Pancreas (tissue), 10 donors: ENCODE data around the gene BAZ1B. TPM values are rescaled to one million over a fixed set of nuclear protein-coding genes. Genes with fewer than 3 reads are reported as not detected.

Experiments used
- ATAC-seq, 4 donors: fragments of 200-7000 bp; cut with Tn5 transposase; one replicate each; pipeline versions ENCODE4 v1.8.0 to v1.9.1; 2020; ENCODE audit warnings: mild to moderate bottlenecking in 4 of 4, moderate library complexity in 4 of 4
- DNase-seq, 6 donors: peaks; one replicate each; pipeline ENCODE4 v3.0.0-alpha.2; 2020
- FAIRE-seq: peaks from 2 replicates; lab custom pipeline; 2012; peaks lifted over from hg19 to GRCh38; lab: Jason Lieb, UNC
- H3K27ac ChIP-seq, 4 donors: fragments of 200-600 bp; sonication (generic); 1 replicate in 3 of 4; 2 replicates in 1 of 4; pipeline versions ENCODE4 v1.5.0 to v1.8.0; 2020
- H3K27me3 ChIP-seq, 4 donors: fragments of 200-600 bp; one replicate each; pipeline ENCODE4 v1.8.0; 2021
- H3K36me3 ChIP-seq, 3 donors: fragments of 200-600 bp; sonication (generic) in 1 of 3; one replicate each; pipeline versions ENCODE4 v1.5.0 to v1.8.0; 2020 to 2021
- H3K4me1 ChIP-seq, 3 donors: fragments of 200-600 bp; one replicate each; pipeline ENCODE4 v1.8.0; 2021
- H3K4me3 ChIP-seq, 4 donors: fragments of 200-600 bp; sonication (generic) in 2 of 4; one replicate each; pipeline versions ENCODE4 v1.5.0 to v1.8.0; 2020 to 2021
- H3K9me3 ChIP-seq, 4 donors: fragments of 200-600 bp; one replicate each; pipeline ENCODE4 v1.8.0; 2021
- WGBS, 2 donors: extraction: QIAGEN DNeasy Blood & Tissue Kit; methylation state at CpG; one replicate each; pipeline ENCODE4 v1.1.7; 2013; 5-methylcytosine and 5-hydroxymethylcytosine counted together
- intact Hi-C, 3 donors: fragments of 100-400 bp; cut with DNase I; formaldehyde crosslinking; loops; one replicate each; pipeline versions ENCODE4 v1.11.1 to v1.14.2; 2022
- polyA plus RNA-seq, 2 donors: library from polyadenylated mRNA; stranded (reverse); fragments of 200-250 nt; gene quantifications; one replicate each; pipeline ENCODE4 v1.2.3, GENCODE V29; 2013
- total RNA-seq, 6 donors: library from RNA; stranded (reverse); fragmentation: NEBNext Ultra II Directional in 4 of 6; extraction: Animal tissue kit (Norgen Biotek cat#: 25700) in 4 of 6; gene quantifications; one replicate each; pipeline versions ENCODE4 v1.2.1 to v1.2.4, GENCODE V29; 2021 to 2023
- TF ChIP-seq, protein P1 (sequence below), 4 donors: fragments of 200-600 bp; sonication (generic) in 3 of 4; IDR thresholded peaks; one replicate each; pipeline versions ENCODE4 v1.5.0 to v1.8.0; 2021; ENCODE audit warnings: antibody characterized with exemption in 4 of 4
- donor health status: healthy with polysubstance abuse.
- donor health status: DM: no; HTN: no; CAD: no; lungs with moderate emphysema.
- donor health status: DM: no; HTN: no; CAD: no.
- donor health status: control.
- donor health status: control.
- donor health status: Bipolar disorder and iron deficiency.
- donor health status: DM: yes; HTN: yes; CAD: no.
- donor health status: DM: no; HTN: no; CAD: no.
- donor health status: DM: no; HTN: no; CAD: no.
- donor health status: DM: yes; HTN: yes; CAD: no.

BAZ1B gene
- total and polyA plus RNA-seq, 8 donors, result 11.6 to 29.0 (median 17.5) TPM

DNA sequence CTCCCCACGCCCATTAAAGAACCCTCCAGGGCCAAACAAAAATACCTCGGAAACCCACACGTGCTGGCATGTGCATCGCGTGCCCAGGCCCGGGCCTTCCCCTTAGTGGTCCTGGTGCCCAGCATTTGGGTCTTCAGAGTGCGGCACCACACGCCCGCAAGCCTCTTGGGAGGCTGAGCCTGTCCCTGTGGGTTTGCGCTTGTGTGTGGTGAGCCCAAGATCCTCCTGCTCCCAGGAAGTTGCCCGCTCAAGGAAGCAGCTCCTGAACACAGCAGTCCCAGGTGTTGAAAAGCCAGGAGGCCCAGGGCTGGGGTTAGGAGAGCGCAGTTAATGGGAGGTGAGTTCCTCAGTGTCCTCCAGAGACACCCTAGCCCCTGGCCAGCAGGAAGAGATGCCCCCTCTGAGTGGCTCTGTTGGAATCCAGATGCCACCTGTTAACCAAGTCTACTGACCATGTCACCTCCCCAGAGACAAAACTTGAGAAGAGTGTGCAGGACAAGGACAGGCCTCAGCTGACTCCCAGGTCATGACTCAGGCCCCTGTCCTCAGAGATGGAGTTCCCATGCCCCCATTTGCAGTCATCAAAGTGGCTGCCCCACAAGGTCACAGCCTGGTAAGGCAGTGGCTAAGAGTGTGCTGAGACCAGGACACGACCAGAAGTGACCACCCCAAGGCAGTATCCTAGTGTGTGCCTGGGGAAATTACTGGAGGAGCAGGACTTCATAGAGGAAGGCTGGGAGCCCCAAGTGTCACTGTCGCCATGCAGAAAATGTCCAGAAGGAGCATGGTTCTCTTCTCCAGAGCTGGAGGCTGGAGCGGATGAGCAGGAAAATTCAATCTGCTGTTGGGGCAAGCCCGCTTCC lies 83.3 kb downstream of the BAZ1B start:
- 81 to 83% methylated on average over 16 of the region's 16 CpGs for WGBS, 2 donors
- DNase-seq, result no peak
- intact Hi-C loops, result no loop called here
- Histone ChIP-seq H3K9me3 (no peaks in the 10 kb centered on the region), H3K36me3 (peaks cover 8 to 37% (median 22%) of the 10 kb centered on the region in 3 donors), H3K4me1 (no peaks in the 10 kb centered on the region), H3K27me3 (no peaks in the 10 kb centered on the region), H3K27ac (no peak overlapping the region), H3K4me3 (no peak overlapping the region)
- no peak for FAIRE-seq
- ATAC-seq, result no peak
- TF ChIP-seq, protein P1, sequence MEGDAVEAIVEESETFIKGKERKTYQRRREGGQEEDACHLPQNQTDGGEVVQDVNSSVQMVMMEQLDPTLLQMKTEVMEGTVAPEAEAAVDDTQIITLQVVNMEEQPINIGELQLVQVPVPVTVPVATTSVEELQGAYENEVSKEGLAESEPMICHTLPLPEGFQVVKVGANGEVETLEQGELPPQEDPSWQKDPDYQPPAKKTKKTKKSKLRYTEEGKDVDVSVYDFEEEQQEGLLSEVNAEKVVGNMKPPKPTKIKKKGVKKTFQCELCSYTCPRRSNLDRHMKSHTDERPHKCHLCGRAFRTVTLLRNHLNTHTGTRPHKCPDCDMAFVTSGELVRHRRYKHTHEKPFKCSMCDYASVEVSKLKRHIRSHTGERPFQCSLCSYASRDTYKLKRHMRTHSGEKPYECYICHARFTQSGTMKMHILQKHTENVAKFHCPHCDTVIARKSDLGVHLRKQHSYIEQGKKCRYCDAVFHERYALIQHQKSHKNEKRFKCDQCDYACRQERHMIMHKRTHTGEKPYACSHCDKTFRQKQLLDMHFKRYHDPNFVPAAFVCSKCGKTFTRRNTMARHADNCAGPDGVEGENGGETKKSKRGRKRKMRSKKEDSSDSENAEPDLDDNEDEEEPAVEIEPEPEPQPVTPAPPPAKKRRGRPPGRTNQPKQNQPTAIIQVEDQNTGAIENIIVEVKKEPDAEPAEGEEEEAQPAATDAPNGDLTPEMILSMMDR (IDR thresholded peaks at IDR 0.05), result no peak

DNA sequence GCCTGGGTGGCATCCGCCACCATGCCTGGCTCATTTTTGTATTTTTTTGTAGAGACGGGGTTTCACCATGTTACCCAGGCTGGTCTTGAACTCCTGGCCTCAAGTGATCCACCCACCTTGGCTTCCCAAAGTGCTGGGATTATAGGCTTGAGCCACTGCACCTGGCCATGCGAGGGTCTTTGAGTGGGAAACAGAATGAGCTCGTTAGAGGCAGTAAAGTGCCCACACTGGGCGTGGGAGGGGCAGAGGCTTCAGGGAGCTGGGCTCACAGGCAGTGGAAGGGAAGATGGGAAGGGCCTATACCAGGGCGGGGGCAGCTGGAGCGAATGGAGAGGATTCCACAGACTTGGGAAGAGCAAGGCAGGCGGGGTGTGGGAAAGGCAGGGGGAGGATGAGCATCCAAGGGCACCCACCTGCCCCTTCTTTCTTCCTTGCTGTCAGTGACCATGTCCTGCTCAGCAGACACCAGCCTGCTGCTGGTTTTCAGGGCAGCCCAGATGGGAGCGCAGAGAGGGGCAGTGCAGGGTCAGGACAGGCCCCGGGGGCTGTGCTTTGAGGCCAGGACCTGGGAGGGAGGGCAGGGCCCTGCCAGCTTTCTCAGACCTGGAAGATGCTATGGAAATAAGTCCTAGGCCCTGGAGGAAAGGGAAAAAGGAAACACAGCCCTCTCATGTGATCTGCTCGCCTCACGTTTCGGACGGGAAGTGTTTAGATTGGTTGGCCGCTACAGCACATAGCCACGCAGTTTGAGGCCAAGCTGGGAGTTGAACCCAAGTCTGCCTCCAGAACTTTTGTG lies 84.3 kb downstream of the BAZ1B start:
- H3K27ac ChIP-seq, result no peak overlapping the region
- intact Hi-C loops, result no loop called here
- FAIRE-seq, result no peak
- no peak for ATAC-seq
- WGBS, 2 donors, result 63 to 70% methylated on average over 16 of the region's 16 CpGs
- H3K9me3 ChIP-seq, result no peaks in the 10 kb centered on the region
- H3K36me3 ChIP-seq, result peaks cover 8 to 28% (median 13%) of the 10 kb centered on the region in 3 donors
- DNase-seq, result no peak
- TF ChIP-seq, protein P1 (IDR thresholded peaks at IDR 0.05), result no peak
- no peak overlapping the region for H3K4me3 ChIP-seq
- no peaks in the 10 kb centered on the region for H3K27me3 ChIP-seq
- no peaks in the 10 kb centered on the region for H3K4me1 ChIP-seq

DNA sequence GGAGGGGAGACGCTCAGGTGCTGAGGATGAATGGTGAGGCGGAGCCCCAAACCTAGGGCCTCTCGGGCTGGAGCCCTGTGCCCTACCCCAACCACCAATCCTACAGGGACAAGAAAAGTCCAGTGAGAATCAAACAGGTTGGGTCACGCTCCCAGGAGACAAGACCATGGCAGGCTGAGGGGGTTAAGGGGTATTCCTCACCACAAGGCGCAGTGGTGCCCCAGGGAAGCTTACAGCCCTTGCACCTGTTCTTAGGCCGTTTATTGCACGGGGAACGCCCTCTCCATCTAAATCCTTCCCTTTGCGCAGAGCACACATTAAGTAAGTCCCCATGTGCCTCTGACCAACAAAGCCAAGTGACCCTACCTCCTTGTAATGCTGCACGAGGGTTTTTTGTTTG lies 85.0 kb downstream of the BAZ1B start:
- WGBS, 2 donors, result 73 to 81% methylated on average over 10 of the region's 10 CpGs
- Histone ChIP-seq H3K27me3 (no peaks in the 10 kb centered on the region), H3K36me3 (peaks cover under 1 to 21% (median 5%) of the 10 kb centered on the region in 3 donors), H3K4me1 (no peaks in the 10 kb centered on the region), H3K9me3 (no peaks in the 10 kb centered on the region), H3K27ac (no peak overlapping the region), H3K4me3 (no peak overlapping the region)
- TF ChIP-seq, protein P1 (IDR thresholded peaks at IDR 0.05), result no peak
- intact Hi-C loops, result no loop called here
- no peak for FAIRE-seq
- no peak for ATAC-seq
- DNase-seq, result no peak

DNA sequence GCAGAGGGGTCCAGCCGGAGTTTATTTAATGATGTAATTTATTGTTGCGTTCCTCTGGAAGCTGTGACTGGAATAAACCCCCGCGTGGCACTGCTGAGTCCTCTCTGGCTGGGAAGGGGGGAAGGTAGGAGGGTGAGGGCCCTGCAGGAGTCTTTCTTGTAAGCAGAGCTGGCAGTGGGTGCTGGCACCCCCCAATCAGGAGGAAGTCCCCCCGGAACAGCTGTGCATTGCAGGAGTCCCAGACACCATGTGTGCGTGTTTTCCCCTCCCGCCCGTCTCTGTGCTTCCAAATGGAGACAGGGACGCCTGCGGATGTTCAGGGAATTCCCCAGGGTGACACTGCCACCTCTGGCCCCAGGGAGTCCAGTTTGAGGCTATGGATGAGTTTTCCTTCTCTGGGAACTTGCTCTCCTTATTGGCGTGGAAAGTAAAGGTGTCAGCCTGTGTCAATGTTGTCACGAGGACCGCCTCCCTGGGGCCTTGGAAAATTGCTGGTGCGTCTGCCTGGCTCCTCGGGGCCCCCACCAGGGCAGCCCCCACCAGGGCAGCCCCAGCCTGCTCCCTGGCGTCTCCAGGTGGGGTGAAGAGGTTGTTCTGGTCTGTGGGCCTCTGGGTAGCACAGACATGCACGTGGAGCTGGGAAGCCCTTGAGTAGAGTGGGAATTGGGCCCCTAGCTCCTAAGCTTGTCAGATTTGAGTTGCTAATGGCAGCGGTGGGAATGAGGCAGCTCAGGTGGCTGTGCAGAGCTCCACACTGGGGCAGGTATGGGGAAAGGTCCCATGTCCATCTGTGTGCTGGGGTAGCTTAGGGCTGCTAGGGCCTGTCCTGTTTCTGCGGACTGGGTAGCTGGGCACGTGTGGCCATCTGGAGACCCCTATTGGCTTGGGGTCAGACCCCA lies 85.8 kb downstream of the BAZ1B start:
- intact Hi-C loops, result no loop called here
- FAIRE-seq, result no peak
- no peak for DNase-seq
- Histone ChIP-seq H3K4me3 (no peak overlapping the region), H3K9me3 (no peaks in the 10 kb centered on the region), H3K27me3 (no peaks in the 10 kb centered on the region), H3K27ac (no peak overlapping the region), H3K36me3 (peaks cover 0 to 13% (median 0%) of the 10 kb centered on the region in 3 donors), H3K4me1 (no peaks in the 10 kb centered on the region)
- WGBS, 2 donors, result 40 to 47% methylated on average over 20 of the region's 20 CpGs
- ATAC-seq, result no peak
- TF ChIP-seq, protein P1 (IDR thresholded peaks at IDR 0.05), result no peak
